ENCODE results near the gene FLT1. TPM values are rescaled to one million over a fixed set of nuclear protein-coding genes. Genes with fewer than 3 reads are reported as not detected.

FLT1 gene
- total RNA-seq, 2 experiments from 2014 or later, result 7.7 to 8.2 TPM

GRCh38 chr13:28434926-28435325 lies 60.0 kb downstream of the FLT1 start:
- no peak for TF ChIP-seq CTCF (IDR thresholded peaks at IDR 0.05)
- H3K36me3 Mint-ChIP-seq (ENCODE audit: low read depth), result no peaks in the 10 kb centered on the region
- H3K4me1 Mint-ChIP-seq (ENCODE audit: low read depth), result no peaks in the 10 kb centered on the region
- ChIA-PET CTCF (no interaction called here), POLR2A (no interaction called here)
- DNase-seq (no peak), ATAC-seq (no peak)
- H3K27me3 Mint-ChIP-seq, result no peaks in the 10 kb centered on the region
- no peak overlapping the region for H3K27ac Mint-ChIP-seq
- no peaks in the 10 kb centered on the region for H3K9me3 Mint-ChIP-seq
- H3K4me3 Mint-ChIP-seq, result no peak overlapping the region
- intact Hi-C loops (cut with micrococcal nuclease), result no loop called here

- Mint-ChIP-seq H3K27ac (no peak overlapping the region), H3K4me1 (ENCODE audit: low read depth) (no peaks in the 10 kb centered on the region), H3K4me3 (no peak overlapping the region), H3K9me3 (no peaks in the 10 kb centered on the region), H3K36me3 (ENCODE audit: low read depth) (peaks cover 3% of the 10 kb centered on the region), H3K27me3 (no peaks in the 10 kb centered on the region)
- ChIA-PET POLR2A (no interaction called here), CTCF (no interaction called here)
- DNase-seq (no peak), ATAC-seq (no peak)
- intact Hi-C loops (cut with micrococcal nuclease), result no loop called here
- TF ChIP-seq CTCF (IDR thresholded peaks at IDR 0.05), result no peak
Observed at GRCh38 chr13:28432816-28433560, 61.9 kb downstream of the FLT1 start.

GRCh38 chr13:28429685-28430290 lies 65.1 kb downstream of the FLT1 start:
- Mint-ChIP-seq H3K27me3 (no peaks in the 10 kb centered on the region), H3K27ac (no peak overlapping the region)
- POLR2A ChIA-PET, result interaction anchor here (0.6 kb wide), 1 partner anchor 31 kb away, joined by 4 read pairs; no protein-coding TSS in a partner anchor

GRCh38 chr13:28429096-28429495 lies 65.8 kb downstream of the FLT1 start:
- intact Hi-C loops (cut with micrococcal nuclease), result no loop called here
- H3K4me3 Mint-ChIP-seq, result no peak overlapping the region
- TF ChIP-seq CTCF (IDR thresholded peaks at IDR 0.05), result no peak
- ChIA-PET POLR2A (no interaction called here), CTCF (no interaction called here)
- H3K4me1 Mint-ChIP-seq (ENCODE audit: low read depth), result no peaks in the 10 kb centered on the region
- peaks cover 7% of the 10 kb centered on the region for H3K36me3 Mint-ChIP-seq (ENCODE audit: low read depth)
- ATAC-seq (no peak), DNase-seq (no peak)
- H3K9me3 Mint-ChIP-seq, result no peaks in the 10 kb centered on the region
- no peaks in the 10 kb centered on the region for H3K27me3 Mint-ChIP-seq
- no peak overlapping the region for H3K27ac Mint-ChIP-seq

More at GRCh38 chr13:28429685-28430290, 65.1 kb downstream of the FLT1 start:
- intact Hi-C loops (cut with micrococcal nuclease), result no loop called here
- no peak for TF ChIP-seq CTCF (IDR thresholded peaks at IDR 0.05)
- no peak overlapping the region for H3K4me3 Mint-ChIP-seq
- peaks cover 7% of the 10 kb centered on the region for H3K36me3 Mint-ChIP-seq (ENCODE audit: low read depth)
- no peaks in the 10 kb centered on the region for H3K9me3 Mint-ChIP-seq
- DNase-seq (no peak), ATAC-seq (no peak)
- H3K4me1 Mint-ChIP-seq (ENCODE audit: low read depth), result no peaks in the 10 kb centered on the region
- CTCF ChIA-PET, result interaction anchor here (1.2 kb wide), 1 partner anchor 27 kb away, joined by 3 read pairs; no protein-coding TSS in a partner anchor

- DNase-seq (no peak), ATAC-seq (no peak)
- intact Hi-C loops (cut with micrococcal nuclease), result no loop called here
- no peak overlapping the region for H3K4me3 Mint-ChIP-seq
- TF ChIP-seq CTCF (IDR thresholded peaks at IDR 0.05), result no peak
- peaks cover 13% of the 10 kb centered on the region for H3K4me1 Mint-ChIP-seq (ENCODE audit: low read depth)
- ChIA-PET POLR2A (no interaction called here), CTCF (no interaction called here)
- no peaks in the 10 kb centered on the region for H3K9me3 Mint-ChIP-seq
- H3K36me3 Mint-ChIP-seq (ENCODE audit: low read depth), result peaks cover 13% of the 10 kb centered on the region
- no peak overlapping the region for H3K27ac Mint-ChIP-seq
- no peaks in the 10 kb centered on the region for H3K27me3 Mint-ChIP-seq
Observed at GRCh38 chr13:28426381-28426780, 68.5 kb downstream of the FLT1 start.
